PFSK-1 (cell line): Measurements from ENCODE around the gene SUPT3H.

Source experiments
- FOXP2 ChIP-seq: optimal IDR thresholded peaks from 2 replicates; pipeline ENCODE3; 2011; ENCODE audit warnings: borderline replicate concordance, control low read depth, inconsistent platforms; ENCODE audit not compliant: insufficient read depth; ENCODE audit errors: extremely low read length, extremely low read depth
- POLR2AphosphoS5 ChIP-seq: IDR thresholded peaks from 2 replicates; pipeline ENCODE4 v1.6.1; 2012; ENCODE audit warnings: low read depth, mild to moderate bottlenecking, control low read depth, low read length, moderate library complexity
- REST ChIP-seq, 2 experiments: IDR thresholded peaks; 2 replicates each; pipeline versions ENCODE4 v1.6.1 to v1.8.0; 2011 to 2012; ENCODE audit warnings: low read depth in 2 of 2, low read length in 2 of 2, control low read depth in 1 of 2, inconsistent platforms in 1 of 2, mild to moderate bottlenecking in 1 of 2, moderate library complexity in 1 of 2; ENCODE audit not compliant: insufficient read depth in 1 of 2
- SIN3A ChIP-seq: IDR thresholded peaks from 2 replicates; pipeline ENCODE4 v1.6.1; 2012; ENCODE audit warnings: mild to moderate bottlenecking, low read length, moderate library complexity, borderline replicate concordance; ENCODE audit not compliant: insufficient read depth
- TAF1 ChIP-seq: IDR thresholded peaks from 2 replicates; pipeline ENCODE4 v1.6.1; 2012; ENCODE audit warnings: low read length, control low read depth, borderline replicate concordance; ENCODE audit not compliant: insufficient read depth

DNA sequence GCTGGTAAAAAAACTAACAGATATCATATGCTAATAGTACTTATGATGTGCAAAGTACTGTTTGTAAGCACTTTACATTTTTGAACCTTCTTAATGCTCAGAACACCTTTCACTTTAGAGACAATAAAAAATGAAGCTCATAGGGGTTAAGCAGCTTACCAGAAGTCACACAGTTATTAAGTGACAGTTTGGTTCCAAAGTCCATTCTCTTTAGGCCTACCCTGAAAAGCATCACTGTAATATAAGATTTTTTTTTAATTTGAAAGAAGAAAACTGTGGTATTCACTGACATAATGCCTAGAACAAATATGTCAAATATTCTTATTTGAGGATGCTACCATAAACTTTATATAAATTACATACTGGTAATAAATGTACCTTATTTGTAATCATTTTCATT, 177.2 kb downstream of the SUPT3H start:
- TF ChIP-seq POLR2AphosphoS5: no peak
- TF ChIP-seq TAF1: no peak
- no peak for TF ChIP-seq REST (IDR thresholded peaks at IDR 0.05; ENCODE audit: insufficient read depth in 1 of 2, low read depth in 2 of 2, low read length in 2 of 2)
- TF ChIP-seq SIN3A: no peak
- no peak for TF ChIP-seq FOXP2
